Kidney (tissue), 14 donors: ENCODE results near the gene CD99. TPM values are rescaled to one million over a fixed set of nuclear protein-coding genes. Genes with fewer than 3 reads are reported as not detected.

ENCODE experiments used
- DNase-seq, 5 donors: peaks; one replicate each; pipeline ENCODE4 v3.0.0-alpha.2; 2013 to 2020
- FAIRE-seq: peaks from 2 replicates; lab custom pipeline; 2012; peaks lifted over from hg19 to GRCh38; lab: Jason Lieb, UNC
- H3K27ac ChIP-seq, 2 donors: one replicate each; pipeline ENCODE4 v1.7.0; 2013; ENCODE audit warnings: low read depth in 2 of 2, low read length in 2 of 2, inconsistent platforms in 1 of 2
- H3K27me3 ChIP-seq: one replicate; pipeline ENCODE4 v1.7.1; 2013; ENCODE audit warnings: low read length, inconsistent platforms; ENCODE audit not compliant: control insufficient read depth, insufficient read depth
- H3K36me3 ChIP-seq, 3 donors: one replicate each; pipeline versions ENCODE4 v1.7.0 to v1.7.1; 2013; ENCODE audit warnings: low read length in 3 of 3, control low read depth in 1 of 3, inconsistent platforms in 1 of 3; ENCODE audit not compliant: insufficient read depth in 3 of 3, control insufficient read depth in 2 of 3
- H3K4me1 ChIP-seq, 3 donors: one replicate each; pipeline versions ENCODE4 v1.7.0 to v1.7.1; 2013; ENCODE audit warnings: low read length in 3 of 3, inconsistent platforms in 1 of 3, low read depth in 1 of 3; ENCODE audit not compliant: control insufficient read depth in 2 of 3, insufficient read depth in 2 of 3
- H3K4me3 ChIP-seq, 3 donors: one replicate each; pipeline versions ENCODE4 v1.7.0 to v1.8.1; 2013; ENCODE audit warnings: low read length in 3 of 3, control low read depth in 1 of 3, inconsistent platforms in 1 of 3
- H3K9ac ChIP-seq, 3 donors: one replicate each; pipeline versions ENCODE4 v1.7.0 to v1.7.1; 2013; ENCODE audit warnings: low read length in 3 of 3, control low read depth in 1 of 3, inconsistent platforms in 1 of 3
- H3K9me3 ChIP-seq, 3 donors: one replicate each; pipeline versions ENCODE4 v1.7.0 to v1.7.1; 2013; ENCODE audit warnings: low read length in 3 of 3, control low read depth in 1 of 3, inconsistent platforms in 1 of 3; ENCODE audit not compliant: control insufficient read depth in 2 of 3, insufficient read depth in 1 of 3
- CTCF ChIP-seq: IDR thresholded peaks from 3 replicates; pipeline ENCODE4 v1.5.1; 2012; ENCODE audit warnings: mild to moderate bottlenecking, moderate library complexity, borderline replicate concordance; ENCODE audit not compliant: insufficient read depth; ENCODE audit errors: extremely low read depth
- intact Hi-C: fragments of 100-400 bp; cut with DNase I; formaldehyde crosslinking; loops from one replicate; pipeline ENCODE4 v1.11.1; 2022
- polyA plus RNA-seq: library from polyadenylated mRNA; stranded (reverse); fragments of 350-450 nt; fragmentation: Illumina TruSeq; extraction: RNeasy Lipid Tissue Mini Kit (QIAGEN cat#74804); gene quantifications from one replicate; pipeline ENCODE4 v1.2.3, GENCODE V29; 2014; ENCODE audit warnings: low read depth, low replicate concordance; ENCODE audit not compliant: insufficient read depth
- total RNA-seq: library from RNA; stranded (reverse); fragmentation: NEBNext Ultra II Directional; extraction: Animal tissue kit (Norgen Biotek cat#: 25700); gene quantifications from one replicate; pipeline ENCODE4 v1.2.1, GENCODE V29; 2021
- donor health status: control.
- donor health status: control.
- donor health status: control.
- donor health status: control.
- donor health status: control.
- donor health status: DM: yes; HTN: yes; CAD: no.
- donor health status: Normal renal cell carcinoma (clear cell type).

Gene CD99
- total and polyA plus RNA-seq, 2 donors from 2014 or later: 125 to 136 TPM

GRCh38 chrX:2677764-2678163, 13.3 kb upstream of the CD99 start:
- peak in 1 of 5 donors; percentile 92 for DNase-seq
- no peak for TF ChIP-seq CTCF
- H3K9ac ChIP-seq: no peak overlapping the region

GRCh38 chrX:2678583-2678982, 12.5 kb upstream of the CD99 start:
- H3K4me3 ChIP-seq: no peak overlapping the region
- no peak for TF ChIP-seq CTCF
- FAIRE-seq: no peak
- intact Hi-C loops: no loop called here
- H3K9ac ChIP-seq: no peak overlapping the region
- no peak overlapping the region for H3K27ac ChIP-seq
- DNase-seq: no peak
- H3K27me3 ChIP-seq: no peaks in the 10 kb centered on the region
- peaks cover 0 to 6% (median 0%) of the 10 kb centered on the region in 3 donors for H3K4me1 ChIP-seq
- no peaks in the 10 kb centered on the region for H3K9me3 ChIP-seq
- H3K36me3 ChIP-seq: no peaks in the 10 kb centered on the region

More at GRCh38 chrX:2677764-2678163, 13.3 kb upstream of the CD99 start:
- no peaks in the 10 kb centered on the region for H3K36me3 ChIP-seq
- no peak for FAIRE-seq
- peaks cover 0 to 6% (median 0%) of the 10 kb centered on the region in 3 donors for H3K4me1 ChIP-seq
- no peak overlapping the region for H3K27ac ChIP-seq
- H3K27me3 ChIP-seq: no peaks in the 10 kb centered on the region
- intact Hi-C loops: no loop called here
- H3K4me3 ChIP-seq: no peak overlapping the region
- no peaks in the 10 kb centered on the region for H3K9me3 ChIP-seq

- Histone ChIP-seq H3K36me3 (no peaks in the 10 kb centered on the region), H3K9me3 (no peaks in the 10 kb centered on the region), H3K27me3 (no peaks in the 10 kb centered on the region), H3K9ac (no peak overlapping the region), H3K27ac (no peak overlapping the region), H3K4me1 (peaks cover 0 to 6% (median 0%) of the 10 kb centered on the region in 3 donors), H3K4me3 (no peak overlapping the region)
- intact Hi-C loops: no loop called here
- TF ChIP-seq CTCF: no peak
- FAIRE-seq (no peak), DNase-seq (peak in 1 of 5 donors; percentile 54)
Observed at GRCh38 chrX:2679534-2680485, 11.3 kb upstream of the CD99 start.
